Measurements from ENCODE around the gene FCN2. TPM values are rescaled to one million over a fixed set of nuclear protein-coding genes. Genes with fewer than 3 reads are reported as not detected.

The FCN2 gene
- total RNA-seq, 4 donors from 2014 or later: not detected

DNA sequence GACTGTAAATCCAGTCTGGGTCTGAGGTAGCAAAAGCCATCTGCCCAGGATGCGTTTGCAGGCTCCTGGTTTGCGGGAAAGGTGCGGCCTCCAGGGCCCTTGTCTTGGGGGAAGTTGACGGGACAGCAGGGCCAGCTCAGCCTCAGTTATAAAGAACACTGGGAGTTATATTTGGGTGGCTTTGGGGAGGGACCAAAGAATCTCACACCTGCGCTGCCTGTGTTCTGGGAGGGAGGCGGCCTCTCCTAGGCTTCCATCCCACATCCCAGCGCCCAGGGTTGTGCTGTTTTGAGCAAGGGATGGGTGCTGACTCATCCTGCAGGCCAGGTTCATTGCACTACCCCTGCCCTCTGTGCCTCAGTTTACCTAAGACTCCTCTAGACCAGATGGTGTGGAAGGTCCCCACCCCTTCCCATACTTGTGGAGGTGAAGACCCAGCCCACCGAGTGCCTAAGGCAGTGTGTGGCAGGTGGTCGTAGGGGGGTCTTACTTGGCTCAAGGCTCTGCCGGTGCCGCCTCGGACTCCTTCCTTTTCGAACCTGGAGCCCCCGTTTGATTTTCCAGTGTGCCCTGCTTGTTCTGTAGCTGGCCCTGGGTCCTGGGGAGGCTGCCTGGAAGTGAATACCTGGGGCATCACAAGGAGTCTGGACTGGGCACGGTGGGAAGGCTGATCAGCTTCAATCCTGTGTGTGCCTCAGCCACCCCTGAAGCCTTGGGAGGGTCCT lies 39.3 kb upstream of the FCN2 start:
- Histone ChIP-seq H3K9me3 (no peaks in the 10 kb centered on the region), H3K27ac (no peak overlapping the region), H3K4me3 (no peak overlapping the region), H3K27me3 (no peaks in the 10 kb centered on the region), H3K36me3 (peaks cover 0 to 58% (median 0%) of the 10 kb centered on the region in 3 donors), H3K4me1 (no peaks in the 10 kb centered on the region)
- intact Hi-C loops (cut with DNase I): no loop called here
- 80 to 94% methylated on average over 4 to 7 of the region's 15 CpGs for WGBS, 2 donors
- TF ChIP-seq, protein P1, sequence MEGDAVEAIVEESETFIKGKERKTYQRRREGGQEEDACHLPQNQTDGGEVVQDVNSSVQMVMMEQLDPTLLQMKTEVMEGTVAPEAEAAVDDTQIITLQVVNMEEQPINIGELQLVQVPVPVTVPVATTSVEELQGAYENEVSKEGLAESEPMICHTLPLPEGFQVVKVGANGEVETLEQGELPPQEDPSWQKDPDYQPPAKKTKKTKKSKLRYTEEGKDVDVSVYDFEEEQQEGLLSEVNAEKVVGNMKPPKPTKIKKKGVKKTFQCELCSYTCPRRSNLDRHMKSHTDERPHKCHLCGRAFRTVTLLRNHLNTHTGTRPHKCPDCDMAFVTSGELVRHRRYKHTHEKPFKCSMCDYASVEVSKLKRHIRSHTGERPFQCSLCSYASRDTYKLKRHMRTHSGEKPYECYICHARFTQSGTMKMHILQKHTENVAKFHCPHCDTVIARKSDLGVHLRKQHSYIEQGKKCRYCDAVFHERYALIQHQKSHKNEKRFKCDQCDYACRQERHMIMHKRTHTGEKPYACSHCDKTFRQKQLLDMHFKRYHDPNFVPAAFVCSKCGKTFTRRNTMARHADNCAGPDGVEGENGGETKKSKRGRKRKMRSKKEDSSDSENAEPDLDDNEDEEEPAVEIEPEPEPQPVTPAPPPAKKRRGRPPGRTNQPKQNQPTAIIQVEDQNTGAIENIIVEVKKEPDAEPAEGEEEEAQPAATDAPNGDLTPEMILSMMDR (IDR thresholded peaks at IDR 0.05): no peak
- no peak for TF ChIP-seq POLR2A (IDR thresholded peaks at IDR 0.05)
- no peak for DNase-seq

DNA sequence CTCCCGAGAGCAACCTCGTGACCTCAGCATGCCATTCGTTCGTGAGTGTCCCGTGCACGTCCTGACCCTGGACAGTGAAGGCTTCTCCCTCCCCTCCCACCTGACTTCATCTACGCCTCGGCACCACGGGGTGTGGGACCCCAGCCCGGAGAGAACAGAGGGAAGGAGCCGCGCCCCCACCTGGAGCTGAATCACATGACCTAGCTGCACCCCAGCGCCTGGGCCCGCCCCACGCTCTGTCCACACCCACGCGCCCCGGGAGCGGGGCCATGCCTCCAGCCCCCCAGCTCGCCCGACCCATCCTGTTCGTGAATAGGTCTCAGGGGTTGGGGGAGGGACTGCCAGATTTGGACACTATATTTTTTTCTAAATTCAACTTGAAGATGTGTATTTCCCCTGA lies 38.3 kb upstream of the FCN2 start:
- Histone ChIP-seq H3K4me1 (no peaks in the 10 kb centered on the region), H3K4me3 (no peak overlapping the region), H3K27me3 (no peaks in the 10 kb centered on the region), H3K36me3 (peaks cover 0 to 48% (median 0%) of the 10 kb centered on the region in 3 donors), H3K27ac (no peak overlapping the region), H3K9me3 (no peaks in the 10 kb centered on the region)
- DNase-seq: no peak
- intact Hi-C loops (cut with DNase I): no loop called here
- TF ChIP-seq, protein P1 (IDR thresholded peaks at IDR 0.05): no peak
- TF ChIP-seq POLR2A (IDR thresholded peaks at IDR 0.05): no peak
- 77 to 86% methylated on average over 13 to 15 of the region's 22 CpGs for WGBS, 2 donors

DNA sequence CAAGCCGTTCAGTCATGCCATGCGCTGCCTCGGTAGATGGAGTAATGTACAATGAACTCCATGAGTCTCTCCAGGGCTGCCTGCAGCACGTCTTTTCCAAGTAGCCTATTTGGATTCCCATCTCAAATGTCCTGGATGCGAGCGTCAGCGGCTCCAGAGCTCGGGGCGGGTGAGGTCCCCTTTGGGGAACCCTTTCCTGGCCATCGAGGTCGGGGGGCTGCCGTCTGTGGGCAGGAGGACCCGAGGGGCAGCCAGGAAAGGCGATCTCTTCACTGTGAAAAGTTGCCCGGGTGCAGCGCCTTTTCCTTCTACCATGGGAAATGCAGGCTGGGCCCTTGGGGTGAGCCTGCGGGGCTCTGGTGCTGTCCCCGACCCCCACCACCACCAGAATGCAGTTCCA lies 36.9 kb upstream of the FCN2 start:
- intact Hi-C loops (cut with DNase I): no loop called here
- Histone ChIP-seq H3K27me3 (no peaks in the 10 kb centered on the region), H3K27ac (no peak overlapping the region), H3K36me3 (peaks cover 0 to 37% (median 0%) of the 10 kb centered on the region in 3 donors), H3K4me1 (no peaks in the 10 kb centered on the region), H3K4me3 (no peak overlapping the region), H3K9me3 (peaks cover 0 to 5% (median 0%) of the 10 kb centered on the region in 3 donors)
- WGBS, 2 donors: 75 to 82% methylated on average over 7 to 15 of the region's 18 CpGs
- no peak for DNase-seq
- no peak for TF ChIP-seq POLR2A (IDR thresholded peaks at IDR 0.05)
- TF ChIP-seq, protein P1 (IDR thresholded peaks at IDR 0.05): no peak

DNA sequence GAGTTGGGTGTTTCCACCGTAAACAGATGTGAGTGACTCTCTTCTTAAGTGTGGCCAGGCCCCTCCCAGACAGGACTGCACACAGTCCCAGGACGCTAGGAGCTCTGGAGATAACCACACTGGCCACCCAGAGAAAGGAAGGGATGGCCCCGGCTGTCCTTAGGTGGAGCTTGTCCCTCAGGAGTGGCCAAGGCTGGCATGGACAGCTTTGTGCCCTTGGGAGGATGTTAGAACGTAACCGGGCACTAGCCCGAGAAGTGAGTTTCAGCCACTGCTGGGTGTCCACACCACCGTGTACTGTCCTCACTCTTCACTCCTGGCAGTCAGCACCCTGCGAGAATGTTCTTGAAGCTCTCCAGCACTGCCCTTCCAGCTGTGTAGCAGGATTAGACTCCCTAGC lies 35.8 kb upstream of the FCN2 start:
- peaks cover 0 to 5% (median 0%) of the 10 kb centered on the region in 3 donors for H3K9me3 ChIP-seq
- H3K27ac ChIP-seq: no peak overlapping the region
- TF ChIP-seq POLR2A (IDR thresholded peaks at IDR 0.05): no peak
- TF ChIP-seq, protein P1 (IDR thresholded peaks at IDR 0.05): no peak
- intact Hi-C loops (cut with DNase I): no loop called here
- H3K36me3 ChIP-seq: peaks cover 0 to 37% (median 0%) of the 10 kb centered on the region in 3 donors
- 75 to 76% methylated on average over 6 to 7 of the region's 8 CpGs for WGBS, 2 donors
- H3K27me3 ChIP-seq: no peaks in the 10 kb centered on the region
- DNase-seq: no peak
- H3K4me1 ChIP-seq: no peaks in the 10 kb centered on the region
- no peak overlapping the region for H3K4me3 ChIP-seq

DNA sequence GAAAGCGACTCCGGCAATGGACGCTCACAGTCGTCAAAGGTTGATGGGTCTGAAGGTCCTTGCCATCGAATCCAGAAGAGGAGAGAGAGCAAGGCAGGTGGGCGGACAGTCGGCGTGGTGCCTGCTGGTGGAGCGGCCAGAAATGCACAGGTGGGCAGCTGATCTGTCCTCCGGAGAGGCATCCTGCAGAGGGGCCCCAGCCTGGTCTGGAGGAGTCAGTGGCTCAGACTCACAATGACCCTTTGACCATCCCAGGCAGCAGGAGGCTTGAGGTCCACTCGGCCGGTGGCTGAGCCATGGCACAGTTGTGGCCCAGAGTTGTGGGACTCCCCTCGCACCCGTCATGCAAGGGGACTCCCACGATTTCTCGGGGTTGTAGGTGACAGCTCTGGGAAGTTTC lies 34.4 kb upstream of the FCN2 start:
- H3K4me1 ChIP-seq: no peaks in the 10 kb centered on the region
- H3K27me3 ChIP-seq: no peaks in the 10 kb centered on the region
- TF ChIP-seq, protein P1 (IDR thresholded peaks at IDR 0.05): no peak
- no peak for TF ChIP-seq POLR2A (IDR thresholded peaks at IDR 0.05)
- H3K36me3 ChIP-seq: peaks cover 0 to 30% (median 0%) of the 10 kb centered on the region in 3 donors
- DNase-seq: no peak
- H3K4me3 ChIP-seq: no peak overlapping the region
- intact Hi-C loops (cut with DNase I): no loop called here
- 80 to 91% methylated on average over 8 to 13 of the region's 16 CpGs for WGBS, 2 donors
- peaks cover 0 to 13% (median 10%) of the 10 kb centered on the region in 3 donors for H3K9me3 ChIP-seq
- no peak overlapping the region for H3K27ac ChIP-seq

Measured in esophagus squamous epithelium (tissue), 5 donors.